Measurements from ENCODE around the gene HNRNPC. TPM values are rescaled to one million over a fixed set of nuclear protein-coding genes. Genes with fewer than 3 reads are reported as not detected.
"Not testable (repeated sequence)": the region's sequence is repeated elsewhere in the genome, so short reads cannot be mapped to it uniquely, and the experiment has no call there.

HNRNPC gene
- total RNA-seq, 1 donor from 2014 or later, result 584 TPM

DNA sequence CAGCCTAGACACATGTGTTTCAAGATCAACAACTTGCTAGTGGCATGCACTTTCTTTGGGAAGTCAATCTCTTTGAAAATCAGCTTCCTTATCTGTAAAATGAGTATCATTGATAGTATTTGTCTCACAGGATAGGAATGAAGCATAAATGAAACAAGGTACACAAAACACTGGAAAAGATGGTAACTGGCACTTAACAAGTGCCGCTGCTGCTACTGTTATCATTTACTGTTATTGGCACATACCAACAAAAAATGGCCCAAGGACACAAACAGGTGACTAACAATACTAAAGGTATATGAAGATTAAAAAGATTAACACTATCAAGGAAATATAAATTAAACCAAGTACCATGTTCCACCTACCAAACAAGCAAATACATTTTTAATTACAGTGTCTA lies 20.9 kb downstream of the HNRNPC start:
- no peak for DNase-seq (ENCODE audit: low read depth in 2 of 2)

DNA sequence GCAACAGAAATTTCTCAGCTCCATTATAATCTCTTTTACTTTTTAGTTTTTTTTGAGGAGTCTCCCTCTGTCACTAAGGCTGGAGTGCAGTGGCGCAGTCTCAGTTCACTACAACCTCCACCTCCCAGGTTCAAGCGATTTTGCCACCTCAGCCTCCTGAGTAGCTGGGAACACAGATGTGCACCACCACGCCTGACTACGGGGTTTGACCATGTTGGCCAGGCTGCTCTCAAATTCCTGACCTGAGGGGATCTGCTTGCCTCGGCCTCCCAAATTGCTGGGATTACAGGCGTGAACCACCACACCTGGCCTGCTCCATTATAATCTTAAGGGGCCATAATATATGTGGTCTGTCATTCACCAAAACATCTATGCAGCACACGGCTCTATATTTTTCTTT lies 23.4 kb downstream of the HNRNPC start:
- no peak for DNase-seq (ENCODE audit: low read depth in 2 of 2)

DNA sequence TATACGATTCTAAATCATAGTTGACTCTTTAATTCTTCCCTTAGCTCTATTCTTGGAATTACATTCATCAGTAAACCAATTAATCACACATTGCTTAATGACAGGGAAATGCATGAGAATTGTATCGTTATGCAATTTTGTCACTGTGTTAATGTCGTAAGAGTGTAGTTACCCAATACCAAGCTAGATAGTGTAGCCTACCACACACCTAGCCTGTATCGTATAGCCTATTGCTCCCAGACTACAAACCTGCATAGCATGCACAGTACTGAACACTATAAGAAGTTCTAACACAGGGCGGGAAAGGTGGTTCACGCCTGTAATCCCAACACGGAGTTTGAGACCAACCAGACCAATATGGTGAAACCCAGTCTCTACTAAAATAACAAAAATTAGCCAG lies 24.7 kb downstream of the HNRNPC start:
- DNase-seq (ENCODE audit: low read depth in 2 of 2), result no peak

GRCh38 chr14:21241218-21241819 lies 27.9 kb downstream of the HNRNPC start:
- DNase-seq (ENCODE audit: low read depth in 2 of 2), result peak; percentile 24 to 56

DNA sequence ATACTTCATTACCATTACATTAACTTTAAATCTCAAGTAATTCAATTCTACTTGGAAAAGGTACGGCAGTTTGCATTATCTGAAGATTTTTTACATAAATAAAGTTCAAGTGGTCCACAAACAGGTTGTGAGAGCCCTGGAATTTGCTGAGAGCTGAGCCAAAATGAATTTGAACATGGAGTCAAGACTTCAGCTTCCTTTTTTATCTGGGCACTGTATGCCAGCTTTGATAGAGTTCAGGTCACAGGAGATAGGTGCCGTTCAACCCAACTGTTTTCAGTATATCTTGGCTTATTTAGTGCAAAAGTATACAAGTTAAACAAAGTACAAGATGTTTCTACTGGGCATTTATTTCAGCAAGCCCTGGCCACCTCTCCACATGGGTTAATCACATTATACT lies 28.8 kb downstream of the HNRNPC start:
- no peak for DNase-seq (ENCODE audit: low read depth in 2 of 2)

GRCh38 chr14:21238823-21239518 lies 30.3 kb downstream of the HNRNPC start:
- no peak for DNase-seq (ENCODE audit: low read depth in 2 of 2)

- no peak for DNase-seq (ENCODE audit: low read depth in 2 of 2)
These were observed 32.1 kb downstream of the HNRNPC start for GRCh38 chr14:21236948-21237797.

- no peak for DNase-seq (ENCODE audit: low read depth in 2 of 2)
These were observed 35.1 kb downstream of the HNRNPC start for GRCh38 chr14:21234112-21234511.

DNA sequence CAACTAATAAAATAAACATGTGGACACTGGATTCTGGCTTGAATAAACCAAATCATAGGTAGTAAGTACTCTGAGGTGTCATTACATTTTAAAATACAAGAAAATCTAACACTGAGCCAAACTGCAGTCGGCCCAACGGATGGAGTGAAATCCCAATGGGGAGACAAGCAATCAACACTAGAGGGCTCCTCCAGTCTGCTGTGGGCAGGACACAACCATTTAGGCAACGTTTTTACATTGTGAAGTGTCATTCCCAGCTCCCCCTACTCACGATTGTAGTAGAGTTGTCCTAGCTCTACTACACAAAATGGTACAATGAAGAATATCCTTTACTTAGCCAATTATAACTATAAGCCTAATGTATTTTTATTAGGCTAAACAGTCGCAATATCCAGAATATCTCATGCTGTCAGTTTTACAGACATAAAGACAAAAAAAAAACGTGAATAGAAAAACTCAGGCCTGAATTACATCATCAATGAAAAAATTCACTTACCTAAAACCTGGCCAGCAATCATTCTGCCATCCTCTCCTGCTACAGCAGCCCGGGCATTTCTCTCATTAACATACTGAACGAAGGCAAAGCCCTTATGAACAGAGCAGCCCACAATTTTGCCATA lies 35.7 kb downstream of the HNRNPC start:
- DNase-seq (ENCODE audit: low read depth in 2 of 2), result peak in 1 of 2 donors; percentile 39

DNA sequence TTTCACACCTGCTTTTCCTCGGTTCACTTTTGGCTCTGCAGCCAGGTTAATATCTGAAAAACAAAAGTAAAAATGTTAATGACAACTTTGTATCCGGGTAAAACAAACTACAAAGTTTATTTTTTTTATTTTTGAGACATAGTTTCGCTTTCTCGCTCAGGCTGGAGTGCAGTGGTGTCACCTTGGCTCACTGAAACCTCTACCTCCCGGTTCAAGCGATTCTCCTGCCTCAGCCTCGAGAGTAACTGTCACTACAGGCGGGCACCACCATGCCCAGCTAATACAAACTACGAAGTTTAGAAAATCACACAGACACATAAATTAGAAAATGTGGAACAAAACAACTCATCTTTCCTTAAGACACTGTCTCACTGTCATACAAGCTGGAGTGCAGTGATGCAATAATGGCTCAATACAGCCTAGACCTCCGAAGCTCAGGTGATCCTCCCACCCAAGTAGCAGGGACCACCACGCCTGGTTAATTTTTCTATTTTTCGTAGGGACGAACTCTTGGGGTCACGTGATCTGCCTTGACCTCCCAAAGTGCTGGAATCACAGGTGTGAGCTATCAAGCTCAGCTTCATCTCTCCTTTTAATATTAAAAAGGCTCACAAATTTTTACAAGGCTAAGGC lies 38.1 kb downstream of the HNRNPC start:
- DNase-seq (ENCODE audit: low read depth in 2 of 2), result no peak

DNA sequence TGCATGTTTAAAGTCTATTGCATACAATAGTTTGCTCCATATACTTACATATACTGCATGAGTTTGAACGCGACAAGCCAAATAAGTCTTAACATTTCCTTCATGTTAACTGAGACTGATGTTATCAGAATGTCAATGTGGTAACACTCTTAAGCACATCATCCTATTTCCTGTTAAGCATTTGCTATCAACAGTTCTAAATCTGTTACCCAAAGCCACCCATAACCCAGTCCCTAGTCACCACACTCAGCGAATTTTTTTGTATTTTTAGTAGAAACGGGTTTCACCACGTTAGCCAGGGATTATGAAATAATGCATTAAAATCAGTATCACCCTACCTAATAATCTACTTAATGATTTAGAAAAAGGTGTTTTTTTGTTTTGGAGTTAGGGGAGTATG lies 39.4 kb downstream of the HNRNPC start:
- DNase-seq (ENCODE audit: low read depth in 2 of 2), result no peak

DNA sequence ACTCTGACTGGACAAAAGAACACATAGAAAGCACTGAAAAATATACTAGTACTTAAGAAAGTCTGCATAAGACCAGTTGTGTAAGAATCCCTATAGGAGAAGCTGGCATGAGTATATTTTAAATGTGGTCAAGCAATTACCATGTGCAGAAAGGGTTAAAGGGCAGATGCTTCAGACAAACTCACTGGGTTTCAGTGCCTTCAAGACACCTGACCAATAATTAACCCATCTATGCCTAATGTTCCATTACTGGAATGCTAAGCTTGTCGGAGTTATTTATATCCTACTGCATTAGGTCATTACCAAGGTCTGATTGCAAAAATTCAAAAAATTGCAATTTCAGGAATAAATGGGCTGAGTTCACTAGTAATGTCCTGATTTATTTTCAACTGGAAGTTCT lies 41.3 kb downstream of the HNRNPC start:
- DNase-seq (ENCODE audit: low read depth in 2 of 2), result no peak

DNA sequence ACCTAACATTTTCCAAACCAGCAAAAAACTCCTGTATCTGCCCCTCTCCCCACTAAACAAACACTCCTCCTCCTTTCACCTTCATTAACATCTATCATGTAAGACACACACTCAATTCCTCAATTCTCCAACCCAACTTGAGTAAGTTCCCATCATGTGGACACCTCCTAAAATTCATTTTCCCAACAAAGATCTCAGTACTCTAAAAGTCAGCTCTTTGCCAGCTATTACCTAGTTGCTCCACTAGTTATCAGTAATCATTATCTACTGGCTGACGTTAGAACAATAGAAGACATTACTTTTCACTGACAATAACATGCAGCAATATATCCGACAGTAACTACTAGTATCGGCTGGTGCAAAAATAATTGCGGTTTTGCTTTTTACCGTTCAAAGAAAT lies 42.1 kb downstream of the HNRNPC start:
- DNase-seq (ENCODE audit: low read depth in 2 of 2), result no peak

GRCh38 chr14:21226467-21226866 lies 42.8 kb downstream of the HNRNPC start:
- no peak for DNase-seq (ENCODE audit: low read depth in 2 of 2)

DNA sequence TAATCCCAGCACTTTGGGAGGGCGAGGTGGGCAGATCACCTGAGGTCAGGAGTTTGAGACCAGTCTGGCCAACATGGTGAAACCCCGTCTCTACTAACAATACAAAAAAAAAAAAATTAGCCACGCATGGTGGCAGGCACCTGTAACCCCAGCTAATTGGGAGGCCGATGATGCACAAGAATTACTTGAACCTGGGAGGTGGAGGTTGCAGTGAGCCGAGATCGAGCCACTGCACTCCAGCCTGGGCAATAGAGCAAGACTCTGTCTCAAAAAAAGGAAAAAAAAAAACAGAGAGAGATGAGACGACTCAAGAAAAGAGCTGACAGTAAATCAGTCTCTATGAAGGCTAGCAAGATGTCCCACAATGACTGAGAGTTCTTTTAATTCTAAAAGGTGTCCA lies 44.1 kb downstream of the HNRNPC start:
- DNase-seq (ENCODE audit: low read depth in 2 of 2), result not testable (repeated sequence)

DNA sequence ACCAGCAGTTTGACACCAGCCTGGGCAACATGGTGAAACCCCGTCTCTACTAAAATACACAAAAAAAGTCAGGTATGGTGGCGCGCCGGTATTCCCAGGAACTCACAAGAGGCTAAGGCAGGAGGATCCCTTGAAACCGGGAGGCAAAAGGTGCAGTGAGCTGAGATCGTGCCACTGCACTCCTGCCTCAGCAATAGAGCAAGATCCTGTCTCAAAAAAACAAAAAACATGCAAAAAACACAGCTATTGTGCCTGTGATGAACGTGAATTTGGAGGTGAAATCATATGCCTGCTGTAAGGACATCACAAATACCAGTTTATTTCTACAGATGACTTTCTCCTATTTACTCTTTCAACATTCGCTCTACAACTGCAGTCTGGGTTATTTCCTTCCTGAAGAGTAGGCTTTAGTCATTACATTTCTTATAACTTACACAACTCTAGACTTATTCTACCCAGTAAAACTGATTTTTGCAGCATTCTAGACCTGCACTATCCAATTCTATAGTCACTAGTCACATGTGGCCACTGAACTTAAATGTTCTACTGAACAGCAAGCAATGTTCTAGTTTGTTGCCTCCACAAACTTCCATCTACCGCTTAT lies 48.3 kb downstream of the HNRNPC start:
- DNase-seq (ENCODE audit: low read depth in 2 of 2), result peak in 1 of 2 donors; percentile 37

GRCh38 chr14:21219561-21220111 lies 49.6 kb downstream of the HNRNPC start:
- DNase-seq (ENCODE audit: low read depth in 2 of 2), result no peak

GRCh38 chr14:21219120-21219519 lies 50.1 kb downstream of the HNRNPC start:
- DNase-seq (ENCODE audit: low read depth in 2 of 2), result no peak

- no peak for DNase-seq (ENCODE audit: low read depth in 2 of 2)
These were observed 53.4 kb downstream of the HNRNPC start for GRCh38 chr14:21215879-21216251.

DNA sequence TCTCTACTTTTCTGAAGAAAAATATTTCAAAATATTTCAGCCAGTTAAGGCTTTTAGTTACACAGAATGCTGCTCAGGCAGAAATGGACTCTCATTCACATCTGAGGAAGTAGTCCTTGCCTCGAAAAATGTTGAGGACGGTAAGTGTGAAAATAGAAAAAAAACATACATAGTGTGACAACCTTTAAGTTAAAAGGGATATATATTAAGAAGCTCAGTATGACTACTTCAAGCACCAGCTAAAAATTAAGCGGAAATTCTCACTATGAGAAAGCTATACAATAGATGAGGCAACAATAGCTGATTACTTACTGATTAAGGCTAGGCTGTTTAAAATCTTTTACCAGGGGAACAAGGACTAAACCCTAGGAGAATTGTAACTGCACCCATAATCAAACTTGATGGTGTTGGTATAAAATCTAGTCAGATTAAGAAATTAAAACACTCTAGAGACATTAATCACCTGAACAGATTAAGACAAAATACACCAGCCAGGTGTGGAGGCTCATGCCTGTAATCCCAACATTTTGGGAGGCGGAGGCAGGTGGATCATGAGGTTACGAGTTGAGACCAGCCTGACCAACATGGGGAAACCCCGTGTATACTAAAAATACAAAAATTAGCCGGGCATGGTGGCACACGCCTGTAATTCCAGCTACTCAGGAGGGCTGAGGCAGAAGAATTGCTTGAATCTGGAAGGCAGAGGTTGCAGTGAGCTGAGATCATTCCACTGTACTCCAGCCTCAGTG lies 53.9 kb downstream of the HNRNPC start:
- DNase-seq (ENCODE audit: low read depth in 2 of 2), result no peak
